Smooth muscle cell (in vitro differentiated cells): ENCODE measurements around the gene EHBP1. TPM values are rescaled to one million over a fixed set of nuclear protein-coding genes. Genes with fewer than 3 reads are reported as not detected.

Experiments used
- DNase-seq: peaks from one replicate; lab custom pipeline; 2025; ENCODE audit not compliant: unreplicated experiment; lab: John Stamatoyannopoulos, UW
- H2AFZ ChIP-seq: fragments of 200-600 bp; sonication (generic); 2 replicates; pipeline ENCODE4 v1.6.0; 2016; ENCODE audit warnings: antibody characterized with exemption, low read depth, mild to moderate bottlenecking
- H3F3A ChIP-seq: fragments of 200-600 bp; sonication (generic); 2 replicates; pipeline ENCODE4 v1.6.0; 2017; ENCODE audit warnings: antibody characterized with exemption, low read depth
- H3K27ac ChIP-seq: fragments of 200-600 bp; sonication (generic); 2 replicates; pipeline ENCODE4 v1.5.1; 2016; ENCODE audit warnings: low read depth, mild to moderate bottlenecking
- H3K27me3 ChIP-seq: fragments of 200-600 bp; sonication (generic); 2 replicates; pipeline ENCODE4 v1.6.1; 2016; ENCODE audit warnings: low read depth, mild to moderate bottlenecking
- H3K36me3 ChIP-seq: fragments of 200-600 bp; sonication (generic); 2 replicates; pipeline ENCODE4 v1.5.1; 2016; ENCODE audit warnings: low read depth
- H3K4me1 ChIP-seq: fragments of 200-600 bp; sonication (generic); 2 replicates; pipeline ENCODE4 v1.5.1; 2016; ENCODE audit warnings: low read depth
- H3K4me2 ChIP-seq: fragments of 200-600 bp; sonication (generic); 2 replicates; pipeline ENCODE4 v1.6.0; 2016; ENCODE audit warnings: mild to moderate bottlenecking
- H3K4me3 ChIP-seq: fragments of 200-600 bp; sonication (generic); 2 replicates; pipeline ENCODE4 v1.5.1; 2016; ENCODE audit warnings: mild to moderate bottlenecking
- H3K79me2 ChIP-seq: fragments of 200-600 bp; sonication (generic); 2 replicates; pipeline ENCODE4 v1.6.0; 2016; ENCODE audit warnings: low read depth, mild to moderate bottlenecking
- H3K9ac ChIP-seq: fragments of 200-600 bp; sonication (generic); 2 replicates; pipeline ENCODE4 v1.6.0; 2016; ENCODE audit warnings: low read depth
- H3K9me3 ChIP-seq: fragments of 200-600 bp; sonication (generic); replicated peaks from 2 replicates; pipeline ENCODE4 v1.5.1; 2016; ENCODE audit warnings: low read depth
- H4K20me1 ChIP-seq: fragments of 200-600 bp; sonication (generic); 2 replicates; pipeline ENCODE4 v1.6.0; 2016; ENCODE audit warnings: low read depth
- CTCF ChIP-seq: fragments of 200-600 bp; sonication (generic); IDR thresholded peaks from 2 replicates; pipeline ENCODE4 v1.5.1; 2017; ENCODE audit warnings: borderline replicate concordance, mild to moderate bottlenecking, antibody characterized with exemption; ENCODE audit not compliant: insufficient read depth, poor library complexity, severe bottlenecking
- WGBS: methylation state at CpG from one replicate; pipeline ENCODE4 v1.1.7; 2016; ENCODE audit warnings: low lambda C conversion rate; 5-methylcytosine and 5-hydroxymethylcytosine counted together
- polyA plus RNA-seq: library from polyadenylated mRNA; unstranded; fragments of >200 nt; fragmentation: Nextera tagmentation; extraction: Ambion mirVana; gene quantifications from 2 replicates; pipeline ENCODE4 v1.2.1, GENCODE V29; 2016
- total RNA-seq: library from RNA; depleted of rRNA; stranded (reverse); fragments of >200 nt; gene quantifications from 2 replicates; pipeline ENCODE4 v1.2.3, GENCODE V29; 2014

Gene EHBP1
- total and polyA plus RNA-seq, 2 experiments from 2014 or later, result 9.3 to 45.9 TPM

- H3F3A ChIP-seq, result no peaks in the 10 kb centered on the region
- WGBS, result 94% methylated on average over 4 of the region's 4 CpGs
Observed at GRCh38 chr2:62785810-62786597, 80.5 kb downstream of the EHBP1 start.

DNA sequence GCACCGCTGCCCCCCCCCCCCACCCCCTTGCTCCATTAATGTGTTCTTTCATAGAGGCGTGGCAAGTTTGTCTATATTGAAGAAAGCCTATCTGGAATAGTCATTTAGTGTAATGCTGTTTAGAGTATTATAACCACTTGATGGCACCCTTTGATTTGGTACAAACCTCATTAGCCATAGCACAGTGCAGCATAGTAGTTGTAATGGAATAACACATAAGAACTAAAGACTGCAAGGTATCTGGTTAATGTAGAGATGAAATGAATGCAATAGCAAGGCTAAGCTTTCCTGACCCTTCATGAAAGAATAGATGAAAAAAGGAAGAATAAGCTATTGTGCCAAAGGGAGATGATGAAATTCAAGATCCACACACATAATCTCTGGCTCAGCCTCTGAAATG is 81.9 kb downstream of the EHBP1 start:
- H3K4me3 ChIP-seq, result no peak overlapping the region
- no peak overlapping the region for H3K27ac ChIP-seq
- H3K9ac ChIP-seq, result no peak overlapping the region
- no peaks in the 10 kb centered on the region for H3K4me1 ChIP-seq
- peaks cover 57% of the 10 kb centered on the region for H4K20me1 ChIP-seq
- H2AFZ ChIP-seq, result no peak overlapping the region
- H3K27me3 ChIP-seq, result no peaks in the 10 kb centered on the region
- 80% methylated on average over 2 of the region's 2 CpGs for WGBS
- TF ChIP-seq CTCF, result peak; percentile 30
- no peak for DNase-seq
- H3K79me2 ChIP-seq, result peaks cover 12% of the 10 kb centered on the region
- H3F3A ChIP-seq, result no peaks in the 10 kb centered on the region
- no peak overlapping the region for H3K4me2 ChIP-seq
- H3K9me3 ChIP-seq, result no peaks in the 10 kb centered on the region
- no peaks in the 10 kb centered on the region for H3K36me3 ChIP-seq

More at GRCh38 chr2:62785810-62786597, 80.5 kb downstream of the EHBP1 start:
- Histone ChIP-seq H4K20me1 (peaks cover 53% of the 10 kb centered on the region), H3K79me2 (peaks cover 12% of the 10 kb centered on the region), H3K4me1 (no peaks in the 10 kb centered on the region), H3K4me2 (no peak overlapping the region), H3K4me3 (no peak overlapping the region), H3K36me3 (no peaks in the 10 kb centered on the region), H3K27ac (no peak overlapping the region), H3K9me3 (no peaks in the 10 kb centered on the region), H3K27me3 (no peaks in the 10 kb centered on the region), H2AFZ (no peak overlapping the region), H3K9ac (no peak overlapping the region)
- TF ChIP-seq CTCF, result no peak
- no peak for DNase-seq

DNA sequence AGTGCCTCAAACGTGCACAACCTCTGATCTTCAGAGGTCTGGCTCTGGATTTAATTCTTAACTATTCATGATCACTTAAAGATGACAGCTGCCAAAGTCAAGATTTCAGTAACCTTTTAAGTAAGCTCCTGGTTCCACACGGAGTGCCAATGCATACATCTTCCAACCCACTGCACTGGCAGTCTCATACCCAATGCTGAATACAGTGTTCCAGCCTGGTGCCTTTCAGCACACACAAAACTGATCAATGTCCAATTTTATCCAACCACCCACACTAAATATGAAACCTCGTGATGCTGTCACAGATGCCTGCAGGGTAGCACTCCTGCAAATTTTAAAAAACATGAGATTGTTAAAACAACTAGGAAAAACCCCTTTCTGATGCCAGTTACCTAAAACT is 84.0 kb downstream of the EHBP1 start:
- Histone ChIP-seq H4K20me1 (peaks cover 64% of the 10 kb centered on the region), H3K4me2 (no peak overlapping the region), H3K27ac (no peak overlapping the region), H3F3A (no peaks in the 10 kb centered on the region), H3K36me3 (no peaks in the 10 kb centered on the region), H3K79me2 (peaks cover 12% of the 10 kb centered on the region), H3K9me3 (no peaks in the 10 kb centered on the region), H3K9ac (no peak overlapping the region), H3K27me3 (no peaks in the 10 kb centered on the region), H3K4me3 (no peak overlapping the region), H3K4me1 (no peaks in the 10 kb centered on the region), H2AFZ (no peak overlapping the region)
- no peak for TF ChIP-seq CTCF
- no peak for DNase-seq
- 80% methylated on average over 3 of the region's 3 CpGs for WGBS

DNA sequence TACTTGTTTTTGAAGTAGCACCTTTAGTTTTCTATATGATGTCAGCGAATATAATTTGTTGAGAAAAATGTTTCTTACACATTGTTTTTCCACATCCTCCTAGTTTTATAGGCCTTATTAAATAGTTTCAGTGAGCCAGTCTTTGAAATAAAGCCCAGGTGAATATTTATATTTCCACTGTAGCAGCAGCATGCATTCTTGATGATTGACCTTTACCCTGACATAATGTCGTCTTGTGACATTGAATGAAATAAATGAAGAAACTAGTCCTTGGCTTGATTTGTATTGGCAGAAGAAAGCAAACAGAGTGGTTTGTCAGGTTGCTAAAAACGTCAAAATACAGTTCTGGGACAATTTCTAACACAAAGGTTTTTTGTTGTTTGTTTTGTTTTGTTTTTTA is 84.4 kb downstream of the EHBP1 start:
- H3K27me3 ChIP-seq, result no peaks in the 10 kb centered on the region
- no peaks in the 10 kb centered on the region for H3K4me1 ChIP-seq
- H3K9ac ChIP-seq, result no peak overlapping the region
- 87% methylated on average over 3 of the region's 3 CpGs for WGBS
- no peaks in the 10 kb centered on the region for H3K9me3 ChIP-seq
- H3K27ac ChIP-seq, result no peak overlapping the region
- peaks cover 65% of the 10 kb centered on the region for H4K20me1 ChIP-seq
- H3F3A ChIP-seq, result no peaks in the 10 kb centered on the region
- no peak overlapping the region for H3K4me2 ChIP-seq
- peaks cover 12% of the 10 kb centered on the region for H3K79me2 ChIP-seq
- H2AFZ ChIP-seq, result no peak overlapping the region
- H3K4me3 ChIP-seq, result no peak overlapping the region
- TF ChIP-seq CTCF, result no peak
- DNase-seq, result no peak
- no peaks in the 10 kb centered on the region for H3K36me3 ChIP-seq
